Osteoblast (primary cell): ENCODE results near the gene TLE5. TPM values are rescaled to one million over a fixed set of nuclear protein-coding genes. Genes with fewer than 3 reads are reported as not detected.
A peak's percentile ranks its signal among the peaks of the same experiment; 100 is the strongest.
"Not testable (repeated sequence)": the region's sequence is repeated elsewhere in the genome, so short reads cannot be mapped to it uniquely, and the experiment has no call there.

Experiments
- DNase-seq: peaks from one replicate; pipeline ENCODE4 v3.0.0; 2011; ENCODE audit warnings: low spot score, mixed read lengths; ENCODE audit not compliant: insufficient read length; ENCODE audit errors: missing footprints
- H2AFZ ChIP-seq: 2 replicates; pipeline ENCODE4 v1.6.0; 2011; ENCODE audit warnings: mild to moderate bottlenecking, low read length
- H3K27ac ChIP-seq: 2 replicates; pipeline ENCODE4 v1.5.1; 2011; ENCODE audit warnings: mild to moderate bottlenecking, low read depth, low read length, moderate library complexity
- H3K27me3 ChIP-seq: 2 replicates; pipeline ENCODE4 v1.6.0; 2012; ENCODE audit warnings: mild to moderate bottlenecking, control low read depth, inconsistent platforms, low read length, moderate library complexity; ENCODE audit not compliant: insufficient read depth
- H3K36me3 ChIP-seq: 2 replicates; pipeline ENCODE4 v1.5.1; 2011; ENCODE audit warnings: mild to moderate bottlenecking, low read length, control low read depth, moderate library complexity; ENCODE audit not compliant: insufficient read depth
- H3K4me1 ChIP-seq: 2 replicates; pipeline ENCODE4 v1.5.1; 2011; ENCODE audit warnings: mild to moderate bottlenecking, low read length, control low read depth, moderate library complexity; ENCODE audit not compliant: insufficient read depth
- H3K4me2 ChIP-seq: 2 replicates; pipeline ENCODE4 v1.6.0; 2011; ENCODE audit warnings: mild to moderate bottlenecking, low read length; ENCODE audit not compliant: insufficient read depth
- H3K4me3 ChIP-seq: fragments of 200-600 bp; sonication (generic); 3 replicates; pipeline ENCODE4 v1.5.1; 2012; ENCODE audit warnings: mild to moderate bottlenecking, low read length, inconsistent platforms; ENCODE audit not compliant: insufficient read depth
- H3K79me2 ChIP-seq: 2 replicates; pipeline ENCODE4 v1.6.0; 2012; ENCODE audit warnings: mild to moderate bottlenecking, low read length, control low read depth, inconsistent platforms; ENCODE audit not compliant: insufficient read depth
- H3K9me3 ChIP-seq: 2 replicates; pipeline ENCODE4 v1.5.1; 2011; ENCODE audit warnings: low read depth, low read length, control low read depth
- H4K20me1 ChIP-seq: 2 replicates; pipeline ENCODE4 v1.6.0; 2012; ENCODE audit warnings: mild to moderate bottlenecking, low read length, control low read depth; ENCODE audit not compliant: insufficient read depth
- total RNA-seq: library from RNA; depleted of rRNA; stranded (reverse); fragments of >200 nt; gene quantifications from 2 replicates; pipeline ENCODE4 v1.2.3, GENCODE V29; 2012
- TF ChIP-seq, protein P1 (sequence below): IDR thresholded peaks from 2 replicates; pipeline ENCODE4 v1.5.1; 2011; ENCODE audit warnings: mild to moderate bottlenecking, low read depth, low read length, moderate library complexity; ENCODE audit errors: extremely low read depth

TLE5 gene
- total RNA-seq, 1 donor, result 211 TPM

DNA sequence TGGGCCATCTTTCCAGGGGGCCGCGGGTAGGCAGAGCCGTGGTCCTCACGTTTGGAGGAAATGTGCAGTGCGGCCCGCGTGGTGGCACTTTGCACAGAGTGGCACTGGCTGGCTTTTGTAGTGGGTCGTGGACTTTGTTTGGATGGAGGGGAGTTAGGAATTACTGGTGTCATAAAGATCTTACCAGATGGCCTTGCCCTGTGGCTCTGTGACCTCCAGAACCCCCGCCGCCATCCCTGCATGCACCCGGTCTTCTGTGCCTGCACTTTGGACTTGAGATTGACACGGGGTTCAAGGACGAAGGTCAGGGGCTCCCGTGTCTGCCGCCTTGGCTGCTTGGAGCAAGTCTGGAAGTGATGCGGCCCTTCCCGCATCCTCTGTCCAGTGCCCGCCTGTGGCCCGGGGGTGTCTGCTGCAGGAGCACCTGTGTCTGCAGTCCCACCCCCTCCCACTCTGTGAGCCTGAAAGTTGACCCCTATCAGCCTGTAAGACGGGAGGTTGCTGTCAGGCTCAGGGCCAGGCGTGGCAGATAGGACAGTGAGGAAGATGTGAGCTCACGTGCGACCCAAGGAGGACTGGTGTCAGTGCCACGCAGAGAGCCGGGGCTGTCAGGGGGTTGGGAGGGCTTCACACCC, 34.1 kb upstream of the TLE5 start:
- peaks cover 58% of the 10 kb centered on the region for H4K20me1 ChIP-seq

DNA sequence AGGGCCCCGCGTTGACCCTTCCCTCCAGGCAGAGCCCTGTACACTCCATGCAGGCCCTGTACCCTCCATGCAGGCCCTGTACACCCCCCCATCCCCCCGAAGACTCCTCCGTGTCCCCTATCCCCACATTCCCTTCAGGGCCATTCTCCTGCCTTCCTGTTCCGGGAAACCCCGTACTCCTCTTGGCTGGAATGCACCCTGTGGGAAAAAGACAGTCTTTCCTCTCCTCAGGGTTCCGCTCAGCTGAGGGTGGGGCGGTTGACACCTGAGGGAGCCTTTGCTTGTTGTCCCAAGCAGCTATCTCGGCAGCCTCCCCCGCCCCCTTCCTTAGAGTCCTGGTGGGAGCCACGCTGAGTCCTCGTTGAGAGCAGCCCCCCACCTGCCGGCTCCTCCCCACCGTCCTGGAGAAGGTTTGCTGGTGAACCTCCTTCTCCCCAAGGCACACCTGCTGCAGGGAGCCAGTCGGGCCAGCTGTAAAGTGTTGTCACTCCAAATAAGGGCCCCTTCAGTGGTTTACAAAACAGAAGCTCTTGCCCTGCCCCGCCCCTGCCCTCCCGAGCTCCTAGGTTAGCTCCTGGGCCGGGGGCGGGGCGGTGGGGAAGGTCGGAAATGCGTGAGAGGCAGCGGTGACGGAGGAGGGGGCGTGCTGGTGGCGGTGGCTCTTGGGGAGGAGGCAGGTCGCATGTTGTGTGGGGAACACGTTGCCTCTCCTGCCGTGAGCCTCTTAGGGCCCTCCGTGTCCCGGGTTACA, 33.3 kb upstream of the TLE5 start:
- DNase-seq, result peak; percentile 91
- H2AFZ ChIP-seq, result no peak overlapping the region
- peak overlapping the region; percentile 94 for H3K4me3 ChIP-seq
- H3K4me1 ChIP-seq, result peaks cover 36% of the 10 kb centered on the region
- no peaks in the 10 kb centered on the region for H3K9me3 ChIP-seq
- no peaks in the 10 kb centered on the region for H3K27me3 ChIP-seq
- H3K79me2 ChIP-seq, result peaks cover 62% of the 10 kb centered on the region
- peaks cover 51% of the 10 kb centered on the region for H4K20me1 ChIP-seq
- TF ChIP-seq, protein P1, sequence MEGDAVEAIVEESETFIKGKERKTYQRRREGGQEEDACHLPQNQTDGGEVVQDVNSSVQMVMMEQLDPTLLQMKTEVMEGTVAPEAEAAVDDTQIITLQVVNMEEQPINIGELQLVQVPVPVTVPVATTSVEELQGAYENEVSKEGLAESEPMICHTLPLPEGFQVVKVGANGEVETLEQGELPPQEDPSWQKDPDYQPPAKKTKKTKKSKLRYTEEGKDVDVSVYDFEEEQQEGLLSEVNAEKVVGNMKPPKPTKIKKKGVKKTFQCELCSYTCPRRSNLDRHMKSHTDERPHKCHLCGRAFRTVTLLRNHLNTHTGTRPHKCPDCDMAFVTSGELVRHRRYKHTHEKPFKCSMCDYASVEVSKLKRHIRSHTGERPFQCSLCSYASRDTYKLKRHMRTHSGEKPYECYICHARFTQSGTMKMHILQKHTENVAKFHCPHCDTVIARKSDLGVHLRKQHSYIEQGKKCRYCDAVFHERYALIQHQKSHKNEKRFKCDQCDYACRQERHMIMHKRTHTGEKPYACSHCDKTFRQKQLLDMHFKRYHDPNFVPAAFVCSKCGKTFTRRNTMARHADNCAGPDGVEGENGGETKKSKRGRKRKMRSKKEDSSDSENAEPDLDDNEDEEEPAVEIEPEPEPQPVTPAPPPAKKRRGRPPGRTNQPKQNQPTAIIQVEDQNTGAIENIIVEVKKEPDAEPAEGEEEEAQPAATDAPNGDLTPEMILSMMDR, result no peak
- no peaks in the 10 kb centered on the region for H3K36me3 ChIP-seq
- peak overlapping the region; percentile 73 for H3K27ac ChIP-seq
- peak overlapping the region; percentile 95 for H3K4me2 ChIP-seq

More for the DNA sequence above, 34.1 kb upstream of the TLE5 start:
- Histone ChIP-seq H3K4me3 (peak overlapping the region; percentile 94), H3K36me3 (no peaks in the 10 kb centered on the region), H2AFZ (no peak overlapping the region), H3K27ac (no peak overlapping the region), H3K9me3 (no peaks in the 10 kb centered on the region), H3K4me2 (peak overlapping the region; percentile 95), H3K27me3 (no peaks in the 10 kb centered on the region), H3K4me1 (peaks cover 36% of the 10 kb centered on the region), H3K79me2 (peaks cover 69% of the 10 kb centered on the region)
- peak; percentile 86 for DNase-seq
- TF ChIP-seq, protein P1, result no peak

DNA sequence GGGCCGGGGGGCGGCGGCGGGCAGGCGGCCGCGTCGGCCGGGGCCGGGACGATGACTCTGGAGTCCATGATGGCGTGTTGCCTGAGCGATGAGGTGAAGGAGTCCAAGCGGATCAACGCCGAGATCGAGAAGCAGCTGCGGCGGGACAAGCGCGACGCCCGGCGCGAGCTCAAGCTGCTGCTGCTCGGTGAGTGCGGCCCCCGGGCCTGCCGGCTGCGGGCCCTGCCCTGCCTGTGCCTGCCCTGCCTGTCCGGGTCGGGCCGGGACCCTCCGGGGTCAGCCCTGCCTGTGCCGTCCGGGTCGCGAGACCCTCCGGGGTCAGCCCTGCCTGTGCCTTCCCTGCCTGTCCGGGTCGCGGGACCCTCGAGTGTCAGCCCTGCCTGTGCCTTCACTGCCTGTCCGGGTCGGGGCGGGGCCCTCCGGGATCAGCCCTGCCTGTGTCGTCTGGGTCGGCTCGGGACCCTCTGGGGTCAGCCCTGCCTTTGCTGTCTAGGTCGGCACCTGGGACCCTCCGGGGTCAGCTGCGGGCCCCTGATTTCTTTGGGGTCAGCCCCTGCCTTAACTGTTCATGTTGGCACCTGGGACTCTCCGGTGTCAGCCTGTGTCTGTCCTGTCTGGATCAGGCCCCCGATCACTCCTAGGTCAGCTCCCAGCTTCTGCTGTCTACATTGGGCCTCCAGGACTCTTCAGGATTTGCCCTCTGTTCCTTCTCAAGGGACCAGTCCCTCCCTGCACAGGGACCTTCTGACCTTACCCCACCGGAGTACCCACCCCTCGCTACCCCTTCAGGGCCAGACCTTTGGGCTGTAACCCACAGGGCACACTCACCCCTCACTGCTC, 32.5 kb upstream of the TLE5 start:
- Histone ChIP-seq H3K4me3 (peak overlapping the region; percentile 94), H3K27ac (peak overlapping the region; percentile 73), H3K27me3 (no peaks in the 10 kb centered on the region), H3K9me3 (no peaks in the 10 kb centered on the region), H3K79me2 (peaks cover 54% of the 10 kb centered on the region), H3K36me3 (no peaks in the 10 kb centered on the region), H4K20me1 (peaks cover 43% of the 10 kb centered on the region), H3K4me1 (peaks cover 36% of the 10 kb centered on the region), H3K4me2 (peak overlapping the region; percentile 95), H2AFZ (no peak overlapping the region)
- TF ChIP-seq, protein P1, result no peak
- DNase-seq, result peak; percentile 91

DNA sequence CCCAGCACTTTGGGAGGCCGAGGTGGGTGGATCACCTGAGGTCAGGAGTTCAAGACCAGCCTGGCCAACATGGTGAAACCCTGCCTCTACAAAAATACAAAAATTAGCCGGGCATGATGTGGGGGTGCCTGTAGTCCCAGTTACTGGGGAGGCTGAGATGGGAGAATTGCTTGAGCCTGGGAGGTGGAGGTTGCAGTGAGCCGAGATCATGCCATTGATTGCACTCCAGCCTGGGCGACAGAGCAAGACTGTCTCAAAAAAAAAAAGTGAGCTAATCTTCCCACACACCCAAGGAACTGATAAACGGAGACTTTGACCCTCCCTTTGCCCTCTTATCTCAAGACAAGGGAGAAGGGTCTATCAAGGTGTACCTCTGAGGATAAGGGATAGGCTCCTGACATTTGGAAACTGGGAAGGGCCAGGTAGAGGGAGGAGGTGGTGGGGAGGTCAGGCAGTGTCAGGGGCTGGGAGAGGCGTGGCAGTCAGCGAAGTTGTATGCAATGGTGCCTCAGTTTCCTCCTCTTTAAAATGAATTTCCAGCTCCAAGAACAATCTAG, 27.1 kb upstream of the TLE5 start:
- not testable (repeated sequence) for H3K4me2 ChIP-seq, H3K36me3 ChIP-seq

More for the DNA sequence above, 27.1 kb upstream of the TLE5 start:
- H3K9me3 ChIP-seq, H3K4me1 ChIP-seq, H3K4me3 ChIP-seq, H3K79me2 ChIP-seq, H4K20me1 ChIP-seq, H2AFZ ChIP-seq, H3K27ac ChIP-seq, H3K27me3 ChIP-seq: not testable (repeated sequence)
- DNase-seq, result peak; percentile 73
